Breast epithelium (tissue), 3 donors: ENCODE results near the gene SREBF1.

Experiments
- POLR2A ChIP-seq: fragments of 450-650 bp; IDR thresholded peaks from one replicate; pipeline ENCODE4 v1.6.1; 2016; ENCODE audit warnings: antibody characterized with exemption, mild to moderate bottlenecking, moderate library complexity
- POLR2AphosphoS5 ChIP-seq, 3 donors: sonication (generic); formaldehyde crosslinking; IDR thresholded peaks; one replicate each; pipeline ENCODE4 v1.6.1; 2017; ENCODE audit warnings: antibody characterized with exemption in 3 of 3
- TF ChIP-seq, protein P1 (sequence below), 3 donors: fragments of 450-650 bp; IDR thresholded peaks; one replicate each; pipeline ENCODE4 v1.5.1; 2016 to 2017; ENCODE audit warnings: antibody characterized with exemption in 3 of 3, mild to moderate bottlenecking in 3 of 3, moderate library complexity in 3 of 3

DNA sequence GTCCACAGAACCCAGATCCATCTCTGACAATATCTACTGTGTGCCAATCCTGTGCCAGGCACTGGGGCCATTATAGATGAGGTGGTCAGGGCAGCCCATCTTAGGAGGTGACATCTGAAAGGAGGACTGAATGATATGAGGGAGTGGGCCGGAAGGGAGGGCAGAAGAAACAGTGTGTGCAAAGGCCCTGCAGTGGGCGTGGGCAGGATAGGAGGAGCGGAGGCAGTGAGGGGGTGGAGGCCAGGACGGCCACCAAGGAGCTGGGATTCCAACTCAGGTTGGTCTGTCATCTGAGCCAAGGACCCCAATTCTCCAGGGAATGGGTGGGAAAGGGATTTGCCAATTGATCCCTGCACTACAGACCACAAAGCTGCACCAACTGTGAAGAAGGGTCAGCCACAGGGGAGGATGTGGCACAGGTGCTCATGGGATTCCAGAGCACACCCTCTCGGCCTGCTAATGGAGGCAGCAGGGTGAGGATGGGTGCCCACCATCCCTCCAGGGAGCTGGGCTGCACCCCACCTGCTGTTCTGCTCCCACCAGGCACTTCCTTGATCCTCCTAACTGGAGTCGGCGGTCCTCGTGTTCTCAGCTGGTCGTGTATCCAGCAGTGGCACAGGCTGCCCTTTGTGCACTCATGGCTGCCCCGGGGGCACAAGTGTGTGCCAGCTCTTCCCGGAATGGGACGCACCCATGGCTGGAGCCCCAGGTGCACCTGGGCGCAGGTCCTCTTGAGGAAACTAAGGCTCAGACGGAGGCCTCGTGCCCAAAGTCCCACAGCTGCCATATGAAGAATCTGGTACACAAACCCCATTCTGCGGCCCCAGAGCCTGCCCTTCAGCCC lies 9.6 kb downstream of the SREBF1 start:
- TF ChIP-seq, protein P1, sequence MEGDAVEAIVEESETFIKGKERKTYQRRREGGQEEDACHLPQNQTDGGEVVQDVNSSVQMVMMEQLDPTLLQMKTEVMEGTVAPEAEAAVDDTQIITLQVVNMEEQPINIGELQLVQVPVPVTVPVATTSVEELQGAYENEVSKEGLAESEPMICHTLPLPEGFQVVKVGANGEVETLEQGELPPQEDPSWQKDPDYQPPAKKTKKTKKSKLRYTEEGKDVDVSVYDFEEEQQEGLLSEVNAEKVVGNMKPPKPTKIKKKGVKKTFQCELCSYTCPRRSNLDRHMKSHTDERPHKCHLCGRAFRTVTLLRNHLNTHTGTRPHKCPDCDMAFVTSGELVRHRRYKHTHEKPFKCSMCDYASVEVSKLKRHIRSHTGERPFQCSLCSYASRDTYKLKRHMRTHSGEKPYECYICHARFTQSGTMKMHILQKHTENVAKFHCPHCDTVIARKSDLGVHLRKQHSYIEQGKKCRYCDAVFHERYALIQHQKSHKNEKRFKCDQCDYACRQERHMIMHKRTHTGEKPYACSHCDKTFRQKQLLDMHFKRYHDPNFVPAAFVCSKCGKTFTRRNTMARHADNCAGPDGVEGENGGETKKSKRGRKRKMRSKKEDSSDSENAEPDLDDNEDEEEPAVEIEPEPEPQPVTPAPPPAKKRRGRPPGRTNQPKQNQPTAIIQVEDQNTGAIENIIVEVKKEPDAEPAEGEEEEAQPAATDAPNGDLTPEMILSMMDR (IDR thresholded peaks at IDR 0.05) = no peak
- TF ChIP-seq POLR2AphosphoS5 (IDR thresholded peaks at IDR 0.05) (no peak), POLR2A (no peak)
